ENCODE results near the gene CST9L.

The CST9L gene

GRCh38 chr20:23546435-23547144 is 21.7 kb downstream of the CST9L start:
- Histone ChIP-seq H3K27me3 (ENCODE audit: control insufficient read depth in 3 of 3, insufficient read depth in 3 of 3, low read depth in 1 of 3, low read length in 3 of 3) (peaks cover 0 to 34% (median 0%) of the 10 kb centered on the region in 3 experiments), H2BK120ac (ENCODE audit: low read depth, low read length) (no peak overlapping the region), H2AK5ac (ENCODE audit: low read depth, low read length) (no peak overlapping the region), H3K18ac (ENCODE audit: low read length) (no peak overlapping the region), H2AFZ (ENCODE audit: low read length) (no peak overlapping the region), H3K14ac (ENCODE audit: low read length) (no peak overlapping the region), H2BK15ac (ENCODE audit: low read length) (no peak overlapping the region), H4K8ac (ENCODE audit: low read depth, low read length) (no peak overlapping the region), H2BK5ac (ENCODE audit: low read length) (no peak overlapping the region), H3K4me2 (ENCODE audit: insufficient read depth, low read length, poor library complexity, severe bottlenecking) (no peak overlapping the region), H3K79me1 (ENCODE audit: low read depth, low read length) (no peaks in the 10 kb centered on the region), H3K27ac (replicated peaks; ENCODE audit: low read length) (no peak overlapping the region), H3K9ac (ENCODE audit: low read depth, low read length, poor library complexity) (no peak overlapping the region), H3K36me3 (replicated peaks in 1 of 2; ENCODE audit: control insufficient read depth in 2 of 2, insufficient read depth in 2 of 2, low read length in 2 of 2) (no peaks in the 10 kb centered on the region), H3K23ac (ENCODE audit: low read depth, low read length, poor library complexity) (no peak overlapping the region), H3K4me1 (ENCODE audit: control insufficient read depth in 2 of 2, insufficient read depth in 1 of 2, low read depth in 1 of 2, low read length in 2 of 2) (peaks cover 0 to 2% of the 10 kb centered on the region in 2 donors), H4K91ac (ENCODE audit: low read depth, low read length, poor library complexity) (no peak overlapping the region), H3K4me3 (ENCODE audit: low read length in 2 of 2) (no peak overlapping the region), H3K4ac (ENCODE audit: low read length) (no peak overlapping the region), H3K9me3 (replicated peaks in 1 of 2; ENCODE audit: control insufficient read depth in 2 of 2, insufficient read depth in 1 of 2, low read depth in 1 of 2, low read length in 2 of 2) (peaks cover 0 to 3% of the 10 kb centered on the region in 2 donors), H2BK12ac (ENCODE audit: low read length) (no peak overlapping the region)
- WGBS, 2 donors (ENCODE audit: extremely low coverage in 2 of 2, insufficient read length in 2 of 2, insufficient replicate concordance in 1 of 2) = no CpG with 5 or more reads among the region's 12 CpGs
- no peak for DNase-seq (ENCODE audit: low spot score)

GRCh38 chr20:23544133-23544532 is 24.2 kb downstream of the CST9L start:
- Histone ChIP-seq H2AFZ (ENCODE audit: low read length) (no peak overlapping the region), H3K4me1 (ENCODE audit: control insufficient read depth in 2 of 2, insufficient read depth in 1 of 2, low read depth in 1 of 2, low read length in 2 of 2) (peaks cover 0 to 4% of the 10 kb centered on the region in 2 donors), H3K4me3 (ENCODE audit: low read length in 2 of 2) (no peak overlapping the region), H2BK5ac (ENCODE audit: low read length) (no peak overlapping the region), H4K91ac (ENCODE audit: low read depth, low read length, poor library complexity) (no peak overlapping the region), H2BK120ac (ENCODE audit: low read depth, low read length) (no peak overlapping the region), H3K23ac (ENCODE audit: low read depth, low read length, poor library complexity) (no peak overlapping the region), H3K9me3 (replicated peaks in 1 of 2; ENCODE audit: control insufficient read depth in 2 of 2, insufficient read depth in 1 of 2, low read depth in 1 of 2, low read length in 2 of 2) (peaks cover 0 to 3% of the 10 kb centered on the region in 2 donors), H3K9ac (ENCODE audit: low read depth, low read length, poor library complexity) (no peak overlapping the region), H3K27me3 (ENCODE audit: control insufficient read depth in 3 of 3, insufficient read depth in 3 of 3, low read depth in 1 of 3, low read length in 3 of 3) (peaks cover 0 to 36% (median 0%) of the 10 kb centered on the region in 3 experiments), H3K27ac (replicated peaks; ENCODE audit: low read length) (no peak overlapping the region), H3K4me2 (ENCODE audit: insufficient read depth, low read length, poor library complexity, severe bottlenecking) (no peak overlapping the region), H3K79me1 (ENCODE audit: low read depth, low read length) (no peaks in the 10 kb centered on the region), H4K8ac (ENCODE audit: low read depth, low read length) (no peak overlapping the region), H2BK15ac (ENCODE audit: low read length) (no peak overlapping the region), H3K4ac (ENCODE audit: low read length) (no peak overlapping the region), H3K18ac (ENCODE audit: low read length) (no peak overlapping the region), H3K36me3 (replicated peaks in 1 of 2; ENCODE audit: control insufficient read depth in 2 of 2, insufficient read depth in 2 of 2, low read length in 2 of 2) (no peaks in the 10 kb centered on the region), H2AK5ac (ENCODE audit: low read depth, low read length) (no peak overlapping the region), H3K14ac (ENCODE audit: low read length) (no peak overlapping the region), H2BK12ac (ENCODE audit: low read length) (no peak overlapping the region)
- no peak for DNase-seq (ENCODE audit: low spot score)
- no CpG with 5 or more reads among the region's 6 CpGs for WGBS, 2 donors (ENCODE audit: extremely low coverage in 2 of 2, insufficient read length in 2 of 2, insufficient replicate concordance in 1 of 2)

- peaks cover 0 to 34% (median 0%) of the 10 kb centered on the region in 3 experiments for H3K27me3 ChIP-seq (ENCODE audit: control insufficient read depth in 3 of 3, insufficient read depth in 3 of 3, low read depth in 1 of 3, low read length in 3 of 3)
- no peak overlapping the region for H3K23ac ChIP-seq (ENCODE audit: low read depth, low read length, poor library complexity)
- no CpG with 5 or more reads among the region's 5 CpGs for WGBS, 2 donors (ENCODE audit: extremely low coverage in 2 of 2, insufficient read length in 2 of 2, insufficient replicate concordance in 1 of 2)
- H3K4me1 ChIP-seq (ENCODE audit: control insufficient read depth in 2 of 2, insufficient read depth in 1 of 2, low read depth in 1 of 2, low read length in 2 of 2) = peaks cover 0 to 4% of the 10 kb centered on the region in 2 donors
- no peak for DNase-seq (ENCODE audit: low spot score)
- no peaks in the 10 kb centered on the region for H3K79me1 ChIP-seq (ENCODE audit: low read depth, low read length)
- H3K4ac ChIP-seq (ENCODE audit: low read length) = no peak overlapping the region
- H3K4me2 ChIP-seq (ENCODE audit: insufficient read depth, low read length, poor library complexity, severe bottlenecking) = no peak overlapping the region
- no peak overlapping the region for H2BK15ac ChIP-seq (ENCODE audit: low read length)
- no peak overlapping the region for H3K18ac ChIP-seq (ENCODE audit: low read length)
- H3K9me3 ChIP-seq (replicated peaks in 1 of 2; ENCODE audit: control insufficient read depth in 2 of 2, insufficient read depth in 1 of 2, low read depth in 1 of 2, low read length in 2 of 2) = peaks cover 0 to 3% of the 10 kb centered on the region in 2 donors
- no peak overlapping the region for H3K4me3 ChIP-seq (ENCODE audit: low read length in 2 of 2)
- H3K36me3 ChIP-seq (replicated peaks in 1 of 2; ENCODE audit: control insufficient read depth in 2 of 2, insufficient read depth in 2 of 2, low read length in 2 of 2) = no peaks in the 10 kb centered on the region
- H3K14ac ChIP-seq (ENCODE audit: low read length) = no peak overlapping the region
- H2BK5ac ChIP-seq (ENCODE audit: low read length) = no peak overlapping the region
- H2BK12ac ChIP-seq (ENCODE audit: low read length) = no peak overlapping the region
- H2AK5ac ChIP-seq (ENCODE audit: low read depth, low read length) = no peak overlapping the region
- H2AFZ ChIP-seq (ENCODE audit: low read length) = no peak overlapping the region
- no peak overlapping the region for H3K27ac ChIP-seq (replicated peaks; ENCODE audit: low read length)
- H4K91ac ChIP-seq (ENCODE audit: low read depth, low read length, poor library complexity) = no peak overlapping the region
- no peak overlapping the region for H4K8ac ChIP-seq (ENCODE audit: low read depth, low read length)
- H3K9ac ChIP-seq (ENCODE audit: low read depth, low read length, poor library complexity) = no peak overlapping the region
- H2BK120ac ChIP-seq (ENCODE audit: low read depth, low read length) = no peak overlapping the region
Observed at GRCh38 chr20:23542801-23543200, 25.5 kb downstream of the CST9L start.

GRCh38 chr20:23541776-23542175 is 26.5 kb downstream of the CST9L start:
- H2BK5ac ChIP-seq (ENCODE audit: low read length) = no peak overlapping the region
- peaks cover 0 to 3% of the 10 kb centered on the region in 2 donors for H3K9me3 ChIP-seq (replicated peaks in 1 of 2; ENCODE audit: control insufficient read depth in 2 of 2, insufficient read depth in 1 of 2, low read depth in 1 of 2, low read length in 2 of 2)
- H2BK12ac ChIP-seq (ENCODE audit: low read length) = no peak overlapping the region
- no peak overlapping the region for H3K18ac ChIP-seq (ENCODE audit: low read length)
- H3K36me3 ChIP-seq (replicated peaks in 1 of 2; ENCODE audit: control insufficient read depth in 2 of 2, insufficient read depth in 2 of 2, low read length in 2 of 2) = no peaks in the 10 kb centered on the region
- H3K27me3 ChIP-seq (ENCODE audit: control insufficient read depth in 3 of 3, insufficient read depth in 3 of 3, low read depth in 1 of 3, low read length in 3 of 3) = peaks cover 0 to 27% (median 0%) of the 10 kb centered on the region in 3 experiments
- no peak overlapping the region for H2BK15ac ChIP-seq (ENCODE audit: low read length)
- H3K79me1 ChIP-seq (ENCODE audit: low read depth, low read length) = no peaks in the 10 kb centered on the region
- H4K91ac ChIP-seq (ENCODE audit: low read depth, low read length, poor library complexity) = no peak overlapping the region
- no peak for DNase-seq (ENCODE audit: low spot score)
- no peak overlapping the region for H3K27ac ChIP-seq (replicated peaks; ENCODE audit: low read length)
- H2AK5ac ChIP-seq (ENCODE audit: low read depth, low read length) = no peak overlapping the region
- peaks cover 0 to 4% of the 10 kb centered on the region in 2 donors for H3K4me1 ChIP-seq (ENCODE audit: control insufficient read depth in 2 of 2, insufficient read depth in 1 of 2, low read depth in 1 of 2, low read length in 2 of 2)
- no peak overlapping the region for H2AFZ ChIP-seq (ENCODE audit: low read length)
- H3K23ac ChIP-seq (ENCODE audit: low read depth, low read length, poor library complexity) = no peak overlapping the region
- H4K8ac ChIP-seq (ENCODE audit: low read depth, low read length) = no peak overlapping the region
- H2BK120ac ChIP-seq (ENCODE audit: low read depth, low read length) = no peak overlapping the region
- no peak overlapping the region for H3K14ac ChIP-seq (ENCODE audit: low read length)
- WGBS, 2 donors (ENCODE audit: extremely low coverage in 2 of 2, insufficient read length in 2 of 2, insufficient replicate concordance in 1 of 2) = no CpG with 5 or more reads among the region's 2 CpGs
- H3K9ac ChIP-seq (ENCODE audit: low read depth, low read length, poor library complexity) = no peak overlapping the region
- no peak overlapping the region for H3K4ac ChIP-seq (ENCODE audit: low read length)
- no peak overlapping the region for H3K4me3 ChIP-seq (ENCODE audit: low read length in 2 of 2)
- no peak overlapping the region for H3K4me2 ChIP-seq (ENCODE audit: insufficient read depth, low read length, poor library complexity, severe bottlenecking)
